Measurements from ENCODE around the gene PPP2R2C. TPM values are rescaled to one million over a fixed set of nuclear protein-coding genes. Genes with fewer than 3 reads are reported as not detected.

Gene PPP2R2C
- total RNA-seq, 2 experiments from 2014 or later = not detected

- Histone ChIP-seq H3K4me2 (ENCODE audit: low read length) (no peak overlapping the region), H3K79me2 (ENCODE audit: insufficient read depth, low read depth, low read length) (no peaks in the 10 kb centered on the region), H3K9me3 (ENCODE audit: low read length) (no peaks in the 10 kb centered on the region), H3K4me1 (ENCODE audit: insufficient read depth, low read length, poor library complexity, severe bottlenecking) (no peaks in the 10 kb centered on the region), H3K36me3 (ENCODE audit: insufficient read depth, low read length) (no peaks in the 10 kb centered on the region), H3K9me2 (ENCODE audit: insufficient read depth, low read length) (no peaks in the 10 kb centered on the region), H3K27ac (ENCODE audit: low read depth, low read length, poor library complexity, severe bottlenecking) (no peak overlapping the region), H4K20me1 (ENCODE audit: insufficient read depth, low read length) (no peaks in the 10 kb centered on the region), H3K4me3 (ENCODE audit: low read depth, low read length, poor library complexity, severe bottlenecking) (no peak overlapping the region), H2AFZ (ENCODE audit: low read length) (no peak overlapping the region)
- no peak for DNase-seq (ENCODE audit: low spot score)
- no TSS peak for BruUV-seq (replicated peaks)
- TF ChIP-seq CTCF (conservative IDR thresholded peaks at IDR 0.05; ENCODE audit: low read length) (no peak), EZH2phosphoT487 (IDR thresholded peaks at IDR 0.05; ENCODE audit: borderline replicate concordance, low read depth, low read length) (no peak)
- intact Hi-C loops (cut with micrococcal nuclease; ENCODE audit: unreplicated experiment) = no loop called here
- POLR2A ChIA-PET = interaction anchor here (0.6 kb wide), 1 partner anchor 247 kb away, joined by 4 read pairs; no protein-coding TSS in a partner anchor
- CTCF ChIA-PET (ENCODE audit: unreplicated experiment) = no interaction called here
These were observed 43.9 kb upstream of the PPP2R2C start for GRCh38 chr4:6516281-6516680.

- H3K4me1 ChIP-seq (ENCODE audit: insufficient read depth, low read length, poor library complexity, severe bottlenecking) = no peaks in the 10 kb centered on the region
- ChIA-PET CTCF (ENCODE audit: unreplicated experiment) (no interaction called here), POLR2A (interaction anchor here (0.6 kb wide), 1 partner anchor 1649 kb away, joined by 3 read pairs; no protein-coding TSS in a partner anchor)
- H3K36me3 ChIP-seq (ENCODE audit: insufficient read depth, low read length) = no peaks in the 10 kb centered on the region
- H3K79me2 ChIP-seq (ENCODE audit: insufficient read depth, low read depth, low read length) = no peaks in the 10 kb centered on the region
- no peak overlapping the region for H3K4me2 ChIP-seq (ENCODE audit: low read length)
- no peak for DNase-seq (ENCODE audit: low spot score)
- H3K27ac ChIP-seq (ENCODE audit: low read depth, low read length, poor library complexity, severe bottlenecking) = no peak overlapping the region
- H4K20me1 ChIP-seq (ENCODE audit: insufficient read depth, low read length) = no peaks in the 10 kb centered on the region
- H3K4me3 ChIP-seq (ENCODE audit: low read depth, low read length, poor library complexity, severe bottlenecking) = no peak overlapping the region
- intact Hi-C loops (cut with micrococcal nuclease; ENCODE audit: unreplicated experiment) = no loop called here
- no TSS peak for BruUV-seq (replicated peaks)
- H3K9me3 ChIP-seq (ENCODE audit: low read length) = no peaks in the 10 kb centered on the region
- TF ChIP-seq EZH2phosphoT487 (IDR thresholded peaks at IDR 0.05; ENCODE audit: borderline replicate concordance, low read depth, low read length) = no peak
- TF ChIP-seq CTCF (conservative IDR thresholded peaks at IDR 0.05; ENCODE audit: low read length) = no peak
- no peak overlapping the region for H2AFZ ChIP-seq (ENCODE audit: low read length)
- H3K9me2 ChIP-seq (ENCODE audit: insufficient read depth, low read length) = no peaks in the 10 kb centered on the region
These were observed 41.3 kb upstream of the PPP2R2C start for GRCh38 chr4:6513678-6514077.

- TF ChIP-seq CTCF (conservative IDR thresholded peaks at IDR 0.05; ENCODE audit: low read length) = no peak
- Histone ChIP-seq H3K4me2 (ENCODE audit: low read length) (no peak overlapping the region), H3K9me2 (ENCODE audit: insufficient read depth, low read length) (no peaks in the 10 kb centered on the region), H3K9me3 (ENCODE audit: low read length) (peaks cover 8% of the 10 kb centered on the region), H3K27ac (ENCODE audit: low read depth, low read length, poor library complexity, severe bottlenecking) (no peak overlapping the region), H3K36me3 (ENCODE audit: insufficient read depth, low read length) (no peaks in the 10 kb centered on the region), H2AFZ (ENCODE audit: low read length) (no peak overlapping the region), H3K4me3 (ENCODE audit: low read depth, low read length, poor library complexity, severe bottlenecking) (no peak overlapping the region), H4K20me1 (ENCODE audit: insufficient read depth, low read length) (no peaks in the 10 kb centered on the region), H3K79me2 (ENCODE audit: insufficient read depth, low read depth, low read length) (no peaks in the 10 kb centered on the region), H3K4me1 (ENCODE audit: insufficient read depth, low read length, poor library complexity, severe bottlenecking) (no peaks in the 10 kb centered on the region)
- no TSS peak for BruUV-seq (replicated peaks)
- POLR2A ChIA-PET = no interaction called here
- CTCF ChIA-PET (ENCODE audit: unreplicated experiment) = interaction anchor here (0.6 kb wide), 1 partner anchor 249 kb away, joined by 3 read pairs; no protein-coding TSS in a partner anchor
- DNase-seq (ENCODE audit: low spot score) = no peak
- intact Hi-C loops (cut with micrococcal nuclease; ENCODE audit: unreplicated experiment) = no loop called here
These were observed 37.2 kb upstream of the PPP2R2C start for GRCh38 chr4:6509587-6509986.

Measured in OCI-LY7 (cell line).